MCF 10A (cell line): Measurements from ENCODE around the gene CCDC142. TPM values are rescaled to one million over a fixed set of nuclear protein-coding genes. Genes with fewer than 3 reads are reported as not detected.

Experiments used
- BruUV-seq: library from RNA; stranded (reverse); fragments of 400-500 nt; replicated peaks from 2 replicates; lab custom pipeline; 2021; lab: Mats Ljungman, UMichigan
- CTCF ChIA-PET: fragments of 300-600 bp; sonication (Branson Sonifier 250); formaldehyde crosslinking; extraction: SDS; loops from one replicate; lab custom pipeline; 2021; ENCODE audit warnings: antibody characterized with exemption, inconsistent platforms; lab: Yijun Ruan, JAX
- POLR2A ChIA-PET: fragments of 300-600, 350-650 bp; sonication (Branson Sonifier 250); formaldehyde crosslinking; extraction: SDS; loops from one replicate; lab custom pipeline; 2020; ENCODE audit warnings: antibody characterized with exemption, inconsistent platforms; lab: Yijun Ruan, JAX
- DNase-seq: peaks from one replicate; pipeline ENCODE4 v3.0.0-alpha.2; 2018; ENCODE audit not compliant: unreplicated experiment
- H3K27ac Mint-ChIP-seq: one replicate; pipeline ENCODE4 v1.8.0; 2022; ENCODE audit warnings: mild to moderate bottlenecking, low read depth, mixed read lengths; ENCODE audit not compliant: unreplicated experiment
- H3K27me3 Mint-ChIP-seq: one replicate; pipeline ENCODE4 v1.8.0; 2022; ENCODE audit warnings: mixed read lengths; ENCODE audit not compliant: insufficient read depth, unreplicated experiment
- H3K36me3 Mint-ChIP-seq: one replicate; pipeline ENCODE4 v1.8.0; 2022; ENCODE audit warnings: mild to moderate bottlenecking, moderate library complexity, mixed read lengths; ENCODE audit not compliant: insufficient read depth, unreplicated experiment
- H3K4me1 Mint-ChIP-seq: one replicate; pipeline ENCODE4 v1.8.0; 2022; ENCODE audit warnings: mixed read lengths; ENCODE audit not compliant: insufficient read depth, unreplicated experiment
- H3K4me3 Mint-ChIP-seq: one replicate; pipeline ENCODE4 v1.8.0; 2022; ENCODE audit warnings: mild to moderate bottlenecking, moderate library complexity, mixed read lengths; ENCODE audit not compliant: unreplicated experiment
- H3K9me3 Mint-ChIP-seq: one replicate; pipeline ENCODE4 v1.8.0; 2022; ENCODE audit warnings: mixed read lengths; ENCODE audit not compliant: unreplicated experiment
- intact Hi-C: fragments of 100-400 bp; cut with micrococcal nuclease; formaldehyde crosslinking; loops from 2 replicates; pipeline ENCODE4 v1.14.1; 2022
- total RNA-seq: library from RNA; stranded (reverse); gene quantifications from 2 replicates; pipeline ENCODE4 v1.2.3, GENCODE V29; 2022
- TF ChIP-seq, protein P1 (sequence below): fragments of 200-600 bp; IDR thresholded peaks from one replicate; pipeline ENCODE4 v1.8.0; 2022; ENCODE audit warnings: antibody characterized with exemption, mild to moderate bottlenecking; ENCODE audit not compliant: unreplicated experiment

The CCDC142 gene
- total RNA-seq, 1 experiment from 2014 or later, result 10.1 TPM

DNA sequence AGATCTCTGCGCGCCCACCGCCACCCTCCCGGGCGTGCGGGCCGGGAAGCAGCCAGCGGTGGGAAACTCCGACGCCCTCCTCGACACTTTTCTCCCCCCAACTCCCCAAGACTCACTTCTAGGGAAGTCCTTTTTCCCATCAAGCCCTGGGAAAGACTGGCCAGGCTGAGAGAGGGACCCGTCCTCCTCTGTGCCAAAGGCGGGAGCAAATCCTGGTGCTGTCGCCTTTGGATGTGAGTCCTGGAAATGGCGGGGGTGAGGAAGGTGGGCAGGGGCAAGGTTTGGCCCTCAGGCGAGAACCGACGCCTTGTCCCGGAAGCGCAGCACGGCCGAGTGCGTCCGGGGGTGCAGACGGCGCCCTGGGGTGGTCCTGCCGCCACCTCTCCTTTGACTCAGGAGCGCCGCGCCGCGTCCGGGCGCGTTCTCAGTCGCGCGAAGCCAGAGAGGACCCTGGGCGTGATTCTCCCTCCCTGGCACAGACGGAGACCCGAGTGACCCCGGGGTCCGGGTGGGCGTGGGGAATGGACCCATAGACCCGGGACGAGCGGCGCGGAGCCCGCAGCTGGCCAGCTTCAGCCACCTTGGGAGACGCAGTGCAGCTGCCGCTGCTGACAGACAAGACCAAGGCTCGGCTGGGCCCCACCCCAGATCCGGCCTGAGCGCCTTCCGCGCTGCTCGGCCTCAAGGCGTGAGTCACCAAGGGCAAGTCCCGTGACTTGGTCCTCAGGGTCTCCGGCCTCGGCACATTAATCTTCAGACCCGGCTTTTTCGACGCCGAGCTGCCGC lies 20.1 kb upstream of the CCDC142 start:
- H3K36me3 Mint-ChIP-seq, result peaks cover 52% of the 10 kb centered on the region
- H3K4me3 Mint-ChIP-seq, result no peak overlapping the region
- no TSS peak for BruUV-seq
- TF ChIP-seq, protein P1, sequence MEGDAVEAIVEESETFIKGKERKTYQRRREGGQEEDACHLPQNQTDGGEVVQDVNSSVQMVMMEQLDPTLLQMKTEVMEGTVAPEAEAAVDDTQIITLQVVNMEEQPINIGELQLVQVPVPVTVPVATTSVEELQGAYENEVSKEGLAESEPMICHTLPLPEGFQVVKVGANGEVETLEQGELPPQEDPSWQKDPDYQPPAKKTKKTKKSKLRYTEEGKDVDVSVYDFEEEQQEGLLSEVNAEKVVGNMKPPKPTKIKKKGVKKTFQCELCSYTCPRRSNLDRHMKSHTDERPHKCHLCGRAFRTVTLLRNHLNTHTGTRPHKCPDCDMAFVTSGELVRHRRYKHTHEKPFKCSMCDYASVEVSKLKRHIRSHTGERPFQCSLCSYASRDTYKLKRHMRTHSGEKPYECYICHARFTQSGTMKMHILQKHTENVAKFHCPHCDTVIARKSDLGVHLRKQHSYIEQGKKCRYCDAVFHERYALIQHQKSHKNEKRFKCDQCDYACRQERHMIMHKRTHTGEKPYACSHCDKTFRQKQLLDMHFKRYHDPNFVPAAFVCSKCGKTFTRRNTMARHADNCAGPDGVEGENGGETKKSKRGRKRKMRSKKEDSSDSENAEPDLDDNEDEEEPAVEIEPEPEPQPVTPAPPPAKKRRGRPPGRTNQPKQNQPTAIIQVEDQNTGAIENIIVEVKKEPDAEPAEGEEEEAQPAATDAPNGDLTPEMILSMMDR, result no peak
- CTCF ChIA-PET, result interaction anchor here (4.5 kb wide), 1 partner anchor 85 kb away, joined by 22 read pairs; no protein-coding TSS in a partner anchor
- H3K27ac Mint-ChIP-seq, result no peak overlapping the region
- peaks cover 31% of the 10 kb centered on the region for H3K4me1 Mint-ChIP-seq
- H3K27me3 Mint-ChIP-seq, result peaks cover 16% of the 10 kb centered on the region
- no peaks in the 10 kb centered on the region for H3K9me3 Mint-ChIP-seq
- DNase-seq, result no peak
- intact Hi-C loops, result no loop called here
- POLR2A ChIA-PET, result interaction anchor here (0.7 to 8.6 kb wide), 2 partner anchors 10 to 27 kb away, joined by 4 to 135 read pairs; partner anchors contain the start of genes AUP1, DQX1 and HTRA2

DNA sequence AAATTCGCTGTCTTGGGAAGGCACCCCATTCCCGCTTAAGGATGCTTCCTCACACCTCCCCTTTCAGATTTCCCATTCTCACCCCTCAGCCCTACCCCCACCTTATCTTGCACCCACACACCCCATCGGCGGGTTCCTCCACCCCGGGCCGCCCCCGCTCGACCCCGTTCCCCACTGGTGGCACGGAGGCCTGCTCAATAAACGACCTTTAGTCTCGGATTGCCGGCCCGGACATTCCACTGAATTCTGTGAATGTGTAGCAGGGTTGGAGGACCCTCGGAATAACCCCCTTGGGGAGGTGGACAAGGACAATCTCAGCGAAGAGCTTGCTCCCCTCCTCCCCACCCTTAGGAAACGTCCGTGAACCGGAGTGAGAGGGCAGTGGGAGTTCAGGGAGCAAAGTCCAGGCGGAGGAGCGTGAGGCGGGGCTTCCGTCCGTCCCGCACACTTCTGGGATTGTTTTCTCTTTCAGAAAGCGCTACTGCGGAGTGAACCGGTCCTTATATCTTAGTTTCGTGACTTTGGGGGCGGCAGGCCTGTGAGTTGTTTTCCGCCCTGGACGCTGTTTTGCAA lies 19.4 kb upstream of the CCDC142 start:
- Mint-ChIP-seq H3K4me3 (no peak overlapping the region), H3K36me3 (peaks cover 49% of the 10 kb centered on the region), H3K4me1 (peaks cover 31% of the 10 kb centered on the region), H3K27ac (no peak overlapping the region), H3K27me3 (peaks cover 16% of the 10 kb centered on the region), H3K9me3 (no peaks in the 10 kb centered on the region)
- DNase-seq, result no peak
- intact Hi-C loops, result no loop called here
- CTCF ChIA-PET, result interaction anchor here (1.4 to 4.5 kb wide), 2 partner anchors 21 to 85 kb away, joined by 5 to 22 read pairs; no protein-coding TSS in a partner anchor
- POLR2A ChIA-PET, result no interaction called here
- no TSS peak for BruUV-seq
- TF ChIP-seq, protein P1, result no peak

DNA sequence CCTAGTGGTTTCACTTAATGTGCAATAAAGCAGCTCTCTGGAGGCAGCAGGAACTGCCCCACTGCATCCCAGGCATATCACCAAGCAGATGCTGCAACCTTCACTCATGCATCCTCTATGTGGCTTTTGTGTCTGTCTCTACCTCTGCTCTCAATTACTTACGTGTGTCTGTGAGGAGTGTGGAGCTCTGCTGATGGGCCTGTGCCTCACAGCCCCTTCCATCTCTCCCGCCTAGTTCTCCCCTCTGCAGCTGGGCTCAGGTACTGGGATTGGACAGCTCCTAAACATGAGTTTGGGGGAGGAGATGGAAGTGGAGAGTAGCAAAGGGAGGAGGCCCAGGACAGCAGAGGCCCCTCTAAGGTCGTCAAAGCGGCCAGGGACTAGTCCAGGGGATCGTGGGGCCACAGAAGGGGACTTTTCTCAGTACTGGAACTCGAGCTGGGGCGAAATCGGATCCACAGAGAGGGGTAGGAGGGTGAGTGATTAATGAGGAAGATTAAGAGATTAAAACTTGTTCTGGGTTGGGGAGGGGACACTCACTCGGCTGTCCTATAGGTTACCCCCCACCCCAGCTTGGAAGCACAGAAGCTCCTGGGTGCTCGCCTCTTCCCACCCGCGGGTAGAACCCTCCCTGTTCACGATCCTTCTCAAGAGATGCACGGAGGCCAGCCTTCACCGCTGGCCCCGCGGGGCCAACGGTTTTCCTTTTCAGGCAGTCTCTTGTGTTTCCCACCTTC lies 18.7 kb upstream of the CCDC142 start:
- Mint-ChIP-seq H3K27me3 (peaks cover 16% of the 10 kb centered on the region), H3K36me3 (peaks cover 42% of the 10 kb centered on the region), H3K27ac (no peak overlapping the region), H3K4me3 (no peak overlapping the region), H3K4me1 (peaks cover 28% of the 10 kb centered on the region), H3K9me3 (no peaks in the 10 kb centered on the region)
- intact Hi-C loops, result no loop called here
- CTCF ChIA-PET, result interaction anchor here (1.4 to 4.5 kb wide), 2 partner anchors 20 to 86 kb away, joined by 5 to 22 read pairs; no protein-coding TSS in a partner anchor
- no peak for DNase-seq
- POLR2A ChIA-PET, result interaction anchor here (0.7 to 1.2 kb wide), 5 partner anchors 7 to 43 kb away, joined by 3 read pairs; partner anchors contain the start of genes DQX1 and WBP1
- no TSS peak for BruUV-seq
- TF ChIP-seq, protein P1, result no peak
